Endodermal cell (in vitro differentiated cells): ENCODE results near the gene NOTCH2. TPM values are rescaled to one million over a fixed set of nuclear protein-coding genes. Genes with fewer than 3 reads are reported as not detected.
"Not testable (repeated sequence)": the region's sequence is repeated elsewhere in the genome, so short reads cannot be mapped to it uniquely, and the experiment has no call there.

ENCODE experiments used
- DNase-seq: peaks from one replicate; pipeline ENCODE4 v3.0.0-alpha.2; 2017
- H3K27ac ChIP-seq: 2 replicates; pipeline ENCODE4 v1.5.1; 2013; ENCODE audit warnings: mild to moderate bottlenecking, low read depth, low read length, moderate library complexity
- H3K27me3 ChIP-seq: 2 replicates; pipeline ENCODE4 v1.6.1; 2013; ENCODE audit warnings: mild to moderate bottlenecking, low read length, moderate library complexity; ENCODE audit not compliant: insufficient read depth, control insufficient read depth, poor library complexity, severe bottlenecking
- H3K36me3 ChIP-seq: 2 replicates; pipeline ENCODE4 v1.7.0; 2013; ENCODE audit warnings: mild to moderate bottlenecking, low read length, moderate library complexity; ENCODE audit not compliant: control insufficient read depth, insufficient read depth
- H3K4me1 ChIP-seq: one replicate; pipeline ENCODE4 v1.7.0; 2013; ENCODE audit warnings: low read length; ENCODE audit not compliant: control insufficient read depth, insufficient read depth
- H3K4me3 ChIP-seq: 2 replicates; pipeline ENCODE4 v1.5.1; 2013; ENCODE audit warnings: mild to moderate bottlenecking, low read length, moderate library complexity
- H3K9ac ChIP-seq: 2 replicates; pipeline ENCODE4 v1.6.1; 2013; ENCODE audit warnings: mild to moderate bottlenecking, low read length, moderate library complexity; ENCODE audit not compliant: poor library complexity, severe bottlenecking; ENCODE audit errors: extremely low read depth
- H3K9me3 ChIP-seq: 2 replicates; pipeline ENCODE4 v1.6.1; 2013; ENCODE audit warnings: mild to moderate bottlenecking, low read length, moderate library complexity; ENCODE audit not compliant: control insufficient read depth
- H3K27ac Mint-ChIP-seq: 2 replicates; pipeline ENCODE4 v1.8.0; 2020; ENCODE audit warnings: mixed read lengths
- H3K27me3 Mint-ChIP-seq: 2 replicates; pipeline ENCODE4 v1.8.0; 2021; ENCODE audit warnings: mild to moderate bottlenecking, mixed read lengths; ENCODE audit not compliant: insufficient read depth
- H3K36me3 Mint-ChIP-seq: 2 replicates; pipeline ENCODE4 v1.8.0; 2020; ENCODE audit warnings: low read depth, mixed read lengths
- H3K4me1 Mint-ChIP-seq: 2 replicates; pipeline ENCODE4 v1.8.0; 2020; ENCODE audit warnings: mixed read lengths
- H3K4me3 Mint-ChIP-seq: 2 replicates; pipeline ENCODE4 v1.8.0; 2020; ENCODE audit warnings: mild to moderate bottlenecking, moderate library complexity, mixed read lengths
- H3K9me3 Mint-ChIP-seq: 2 replicates; pipeline ENCODE4 v1.8.0; 2020; ENCODE audit warnings: mild to moderate bottlenecking, mixed read lengths
- WGBS, 2 experiments: methylation state at CpG; one replicate each; pipeline versions ENCODE4 v1.1.5 to v1.1.7; 2013; ENCODE audit warnings: missing lambda C conversion rate in 2 of 2, mixed read lengths in 1 of 2; ENCODE audit not compliant: insufficient coverage in 1 of 2, insufficient read length in 1 of 2; 5-methylcytosine and 5-hydroxymethylcytosine counted together
- total RNA-seq, 2 donors: library from RNA; stranded (reverse); fragmentation: NEBNext Ultra II Directional in 1 of 2; extraction: Animal tissue kit (Norgen Biotek cat#: 25700) in 1 of 2; gene quantifications; 2 replicates in 1 of 2; 3 replicates in 1 of 2; pipeline ENCODE4 v1.2.1, GENCODE V29; 2021
- TF ChIP-seq, protein P1 (sequence below): fragments of 200-600 bp; sonication (generic); conservative IDR thresholded peaks from 2 replicates; pipeline ENCODE4 v1.5.0; 2021; ENCODE audit warnings: antibody characterized with exemption, mild to moderate bottlenecking

The NOTCH2 gene
- total RNA-seq, 2 donors from 2014 or later: 79.0 to 88.3 TPM

DNA sequence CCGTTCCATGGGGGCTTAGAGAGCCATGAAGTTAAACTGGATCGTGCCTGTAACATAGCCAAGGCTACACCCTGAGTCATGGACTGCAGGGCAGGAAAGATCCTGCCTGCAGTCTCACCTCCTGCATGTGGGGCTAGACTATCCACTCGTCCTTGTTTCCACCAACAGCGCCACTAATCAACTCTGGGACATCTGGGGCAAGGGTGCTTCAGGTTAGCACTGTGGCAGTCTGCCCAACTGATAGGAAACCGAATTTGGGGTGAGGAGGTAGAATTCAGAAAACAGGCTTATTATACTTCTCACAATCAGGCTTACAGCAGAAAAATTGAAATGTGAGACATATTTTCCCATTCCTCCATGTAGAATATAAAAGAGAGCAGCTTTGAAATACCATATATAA, 88.0 kb downstream of the NOTCH2 start:
- no peak overlapping the region for H3K9ac ChIP-seq
- Mint-ChIP-seq H3K27me3 (no peaks in the 10 kb centered on the region), H3K9me3 (no peaks in the 10 kb centered on the region), H3K4me1 (peaks cover 2% of the 10 kb centered on the region), H3K36me3 (peaks cover 12% of the 10 kb centered on the region), H3K27ac (no peak overlapping the region), H3K4me3 (no peak overlapping the region)
- DNase-seq: no peak
- 98 to 100% methylated on average over 1 to 4 of the region's 5 CpGs for WGBS, 2 experiments
- TF ChIP-seq, protein P1, sequence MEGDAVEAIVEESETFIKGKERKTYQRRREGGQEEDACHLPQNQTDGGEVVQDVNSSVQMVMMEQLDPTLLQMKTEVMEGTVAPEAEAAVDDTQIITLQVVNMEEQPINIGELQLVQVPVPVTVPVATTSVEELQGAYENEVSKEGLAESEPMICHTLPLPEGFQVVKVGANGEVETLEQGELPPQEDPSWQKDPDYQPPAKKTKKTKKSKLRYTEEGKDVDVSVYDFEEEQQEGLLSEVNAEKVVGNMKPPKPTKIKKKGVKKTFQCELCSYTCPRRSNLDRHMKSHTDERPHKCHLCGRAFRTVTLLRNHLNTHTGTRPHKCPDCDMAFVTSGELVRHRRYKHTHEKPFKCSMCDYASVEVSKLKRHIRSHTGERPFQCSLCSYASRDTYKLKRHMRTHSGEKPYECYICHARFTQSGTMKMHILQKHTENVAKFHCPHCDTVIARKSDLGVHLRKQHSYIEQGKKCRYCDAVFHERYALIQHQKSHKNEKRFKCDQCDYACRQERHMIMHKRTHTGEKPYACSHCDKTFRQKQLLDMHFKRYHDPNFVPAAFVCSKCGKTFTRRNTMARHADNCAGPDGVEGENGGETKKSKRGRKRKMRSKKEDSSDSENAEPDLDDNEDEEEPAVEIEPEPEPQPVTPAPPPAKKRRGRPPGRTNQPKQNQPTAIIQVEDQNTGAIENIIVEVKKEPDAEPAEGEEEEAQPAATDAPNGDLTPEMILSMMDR: no peak
- peaks cover 2% of the 10 kb centered on the region for H3K4me1 ChIP-seq
- no peaks in the 10 kb centered on the region for H3K27me3 ChIP-seq
- H3K36me3 ChIP-seq: peaks cover 20% of the 10 kb centered on the region
- H3K27ac ChIP-seq: no peak overlapping the region
- no peak overlapping the region for H3K4me3 ChIP-seq
- H3K9me3 ChIP-seq: no peaks in the 10 kb centered on the region

DNA sequence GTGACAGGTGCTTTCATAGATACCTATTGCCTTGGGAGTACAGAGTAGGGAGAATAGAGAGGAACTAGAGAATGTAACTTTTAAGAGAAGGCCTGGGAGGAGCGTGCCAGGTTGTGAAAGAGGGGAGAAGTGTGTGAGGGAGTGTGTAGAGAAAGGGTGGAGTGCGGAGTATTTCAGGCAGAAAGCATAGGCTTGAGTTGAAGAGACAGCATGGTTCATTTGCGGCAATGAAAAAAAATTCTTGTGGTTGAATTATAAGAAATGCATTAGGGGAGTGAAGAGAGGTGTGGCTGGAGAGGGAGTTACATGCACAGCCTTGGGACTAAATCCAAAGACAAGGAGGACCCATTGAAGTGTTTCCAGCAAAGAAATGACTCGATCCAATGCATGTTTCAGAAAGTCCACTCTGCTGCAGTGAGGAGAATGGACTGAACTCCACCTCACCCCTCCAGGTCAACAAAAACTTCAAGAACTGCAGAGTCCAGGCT, 91.4 kb downstream of the NOTCH2 start:
- Mint-ChIP-seq H3K4me1 (peaks cover 16% of the 10 kb centered on the region), H3K4me3 (no peak overlapping the region), H3K9me3 (no peaks in the 10 kb centered on the region), H3K27ac (no peak overlapping the region), H3K27me3 (no peaks in the 10 kb centered on the region), H3K36me3 (peaks cover 3% of the 10 kb centered on the region)
- Histone ChIP-seq H3K27ac (no peak overlapping the region), H3K27me3 (no peaks in the 10 kb centered on the region), H3K4me1 (peaks cover 11% of the 10 kb centered on the region), H3K4me3 (no peak overlapping the region), H3K36me3 (no peaks in the 10 kb centered on the region), H3K9ac (no peak overlapping the region), H3K9me3 (no peaks in the 10 kb centered on the region)
- no peak for DNase-seq
- TF ChIP-seq, protein P1: no peak
- 96 to 100% methylated on average over 3 to 4 of the region's 4 CpGs for WGBS, 2 experiments

DNA sequence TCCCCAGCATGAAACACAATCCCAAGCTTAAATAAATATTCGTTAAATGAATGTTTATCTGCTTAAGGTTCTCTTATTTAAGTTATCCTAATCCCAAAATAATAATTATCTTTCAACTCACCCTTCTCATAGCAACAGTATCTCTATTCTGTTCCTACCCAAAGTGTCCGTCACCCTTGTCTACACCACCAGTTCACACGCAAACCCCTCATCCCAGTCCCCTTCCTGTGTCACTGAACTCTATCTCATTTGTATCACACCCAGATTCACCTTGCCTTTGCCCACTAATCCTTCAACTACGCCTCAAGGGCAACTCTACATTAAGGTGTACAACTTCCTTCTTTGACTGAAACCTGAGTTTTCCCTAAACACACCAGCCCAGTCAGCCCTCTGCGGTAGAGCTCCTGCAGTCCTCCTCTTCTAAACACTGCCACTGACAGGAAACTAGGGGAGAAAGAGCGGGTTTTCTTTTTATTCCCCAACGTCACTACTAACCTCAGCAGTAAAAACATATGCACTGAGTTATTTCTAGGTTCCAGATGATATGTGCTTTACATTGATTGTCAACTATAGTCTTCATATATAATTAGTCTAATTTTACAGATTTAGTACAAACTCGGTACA, 92.2 kb downstream of the NOTCH2 start:
- H3K9me3 Mint-ChIP-seq, H3K27ac Mint-ChIP-seq, DNase-seq, H3K4me3 ChIP-seq, H3K4me3 Mint-ChIP-seq, H3K36me3 ChIP-seq, H3K9me3 ChIP-seq, H3K27ac ChIP-seq, H3K9ac ChIP-seq, H3K36me3 Mint-ChIP-seq, H3K27me3 Mint-ChIP-seq, H3K27me3 ChIP-seq: not testable (repeated sequence)
- WGBS, 2 experiments: 96 to 100% methylated on average over 1 to 5 of the region's 8 CpGs
- H3K4me1 Mint-ChIP-seq: peaks cover 16% of the 10 kb centered on the region
- H3K4me1 ChIP-seq: peaks cover 11% of the 10 kb centered on the region

DNA sequence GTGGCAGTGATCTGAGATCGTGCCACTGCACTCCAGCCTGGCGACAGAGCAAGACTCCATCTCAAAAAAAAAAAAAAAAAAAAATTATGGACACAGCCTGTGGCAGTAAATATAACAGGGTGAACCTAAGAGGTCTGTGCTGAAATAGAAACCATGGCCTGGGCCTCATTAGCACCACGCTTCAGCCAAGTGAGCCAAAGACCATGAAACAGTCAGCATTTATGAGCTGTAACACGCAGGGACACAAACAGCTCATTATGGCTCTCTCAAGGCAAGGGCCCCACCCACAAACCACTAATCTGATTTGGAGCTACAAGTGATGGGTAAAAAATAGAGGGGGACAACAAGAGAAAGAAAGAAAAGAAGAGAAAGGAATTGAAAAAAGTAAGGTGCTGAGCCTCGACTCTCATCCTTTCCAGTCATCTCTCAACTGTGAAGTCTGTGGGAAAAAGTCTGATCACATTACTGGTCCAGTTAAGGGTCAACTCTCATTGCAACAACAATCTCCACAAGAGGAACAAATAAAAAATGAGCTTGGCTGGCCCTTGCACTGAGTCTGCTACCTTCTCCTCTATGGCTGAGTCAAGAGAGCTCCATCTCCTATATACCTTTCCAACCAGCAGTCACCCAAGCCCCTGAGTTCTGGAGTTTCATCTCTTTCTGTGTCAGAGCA, 93.7 kb downstream of the NOTCH2 start:
- not testable (repeated sequence) for H3K36me3 ChIP-seq, H3K4me3 Mint-ChIP-seq, H3K9me3 ChIP-seq, H3K9ac ChIP-seq, H3K27ac ChIP-seq, H3K4me3 ChIP-seq, H3K9me3 Mint-ChIP-seq, H3K27me3 Mint-ChIP-seq, H3K27ac Mint-ChIP-seq, H3K36me3 Mint-ChIP-seq, DNase-seq, H3K27me3 ChIP-seq
- H3K4me1 ChIP-seq: peaks cover 11% of the 10 kb centered on the region
- peaks cover 16% of the 10 kb centered on the region for H3K4me1 Mint-ChIP-seq
- WGBS, 2 experiments: 81 to 94% methylated on average over 2 to 5 of the region's 5 CpGs
